ENCODE data around the gene EHD3.

Gene EHD3

DNA sequence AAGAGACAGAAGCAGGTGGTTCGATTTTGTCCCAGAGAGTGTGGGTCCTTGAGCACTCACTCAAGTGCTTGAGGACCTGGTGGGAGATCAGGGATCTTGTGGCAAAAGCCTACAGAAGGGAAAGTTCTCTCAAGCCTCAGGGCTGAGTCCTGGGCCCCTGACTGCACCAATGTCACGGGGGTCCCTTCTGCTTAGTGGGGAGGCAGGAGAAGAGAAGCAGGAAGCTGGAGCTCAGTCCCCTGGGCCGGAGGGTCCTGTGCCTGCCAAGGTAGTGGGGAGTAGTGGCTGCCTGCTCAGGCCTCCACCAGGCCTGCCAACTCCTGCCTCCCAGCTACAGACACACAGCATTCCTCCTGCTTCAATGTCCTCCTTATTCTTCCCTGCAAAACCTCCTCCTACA is 28.3 kb upstream of the EHD3 start:
- Histone ChIP-seq H3K27ac (no peak overlapping the region), H3K9me3 (replicated peaks in 1 of 11) (no peaks in the 10 kb centered on the region), H4K20me1 (no peaks in the 10 kb centered on the region), H3K4me3 (no peak overlapping the region), H3K4me1 (peaks cover 0 to 17% (median 8%) of the 10 kb centered on the region in 10 experiments; a peak in 10 of 20 replicates), H3K4me2 (peak overlapping the region in 2 of 11 experiments; percentile 1; a peak in 1 of 22 replicates), H3K36me3 (no peaks in the 10 kb centered on the region), H3K9ac (no peak overlapping the region), H3K27me3 (no peaks in the 10 kb centered on the region)
- no peak for TF ChIP-seq Cebpa-rat (IDR thresholded peaks at IDR 0.05)

DNA sequence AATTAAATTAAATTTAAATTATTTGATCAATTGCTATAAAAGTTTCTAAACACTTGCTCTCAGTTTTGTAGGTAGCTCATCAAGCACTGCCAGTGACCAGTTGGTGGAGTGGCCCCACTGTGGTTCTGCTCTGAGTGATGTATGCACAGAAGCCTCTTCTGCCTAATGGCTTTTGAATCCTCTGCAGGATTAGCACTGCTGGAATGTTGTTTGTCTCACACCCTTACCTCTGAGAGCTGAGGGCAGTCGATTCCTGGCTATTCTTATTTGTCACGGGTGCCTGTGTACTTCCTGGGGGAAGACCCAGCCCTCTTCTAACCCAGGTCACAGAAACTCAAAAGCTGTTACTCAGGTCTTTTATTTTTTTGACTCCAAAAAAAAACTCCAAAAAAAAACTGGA is 26.2 kb upstream of the EHD3 start:
- Histone ChIP-seq H3K9me3 (replicated peaks in 1 of 11) (no peaks in the 10 kb centered on the region), H3K27ac (no peak overlapping the region), H3K27me3 (no peaks in the 10 kb centered on the region), H3K36me3 (no peaks in the 10 kb centered on the region), H3K4me1 (peaks cover 0 to 22% (median 13%) of the 10 kb centered on the region in 10 experiments; a peak in 16 of 20 replicates), H4K20me1 (no peaks in the 10 kb centered on the region), H3K9ac (no peak overlapping the region), H3K4me2 (peak overlapping the region in 5 of 11 experiments; percentile 1 to 39 (median 28); a peak in 8 of 22 replicates), H3K4me3 (no peak overlapping the region)
- no peak for TF ChIP-seq Cebpa-rat (IDR thresholded peaks at IDR 0.05)

DNA sequence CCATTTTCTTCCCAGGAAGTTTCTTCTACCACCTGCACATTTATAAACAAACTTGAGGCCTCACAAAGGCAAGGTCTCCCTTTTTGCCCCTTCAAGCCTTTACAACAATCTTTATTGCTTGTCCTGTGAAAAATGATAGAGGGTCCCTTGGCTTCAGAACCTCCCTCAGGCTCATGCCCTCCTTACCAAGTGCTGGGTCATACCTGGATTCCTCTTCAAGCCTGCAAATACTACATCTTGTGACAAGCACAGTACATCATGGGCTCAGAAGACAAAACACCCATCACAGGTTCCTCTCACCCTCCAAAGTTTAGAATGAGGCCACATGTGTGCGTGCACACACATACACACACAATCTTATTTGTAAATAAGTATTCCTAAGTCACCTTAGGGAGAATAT is 25.7 kb upstream of the EHD3 start:
- H3K9me3 ChIP-seq (replicated peaks in 1 of 11): no peaks in the 10 kb centered on the region
- no peak overlapping the region for H3K27ac ChIP-seq
- no peak overlapping the region for H3K4me3 ChIP-seq
- peaks cover 1 to 27% (median 17%) of the 10 kb centered on the region in 10 experiments; a peak in 18 of 20 replicates for H3K4me1 ChIP-seq
- H4K20me1 ChIP-seq: no peaks in the 10 kb centered on the region
- no peak for TF ChIP-seq Cebpa-rat (IDR thresholded peaks at IDR 0.05)
- peak overlapping the region in 5 of 11 experiments; percentile 1 to 39 (median 28); a peak in 8 of 22 replicates for H3K4me2 ChIP-seq
- no peaks in the 10 kb centered on the region for H3K27me3 ChIP-seq
- no peaks in the 10 kb centered on the region for H3K36me3 ChIP-seq
- H3K9ac ChIP-seq: no peak overlapping the region

DNA sequence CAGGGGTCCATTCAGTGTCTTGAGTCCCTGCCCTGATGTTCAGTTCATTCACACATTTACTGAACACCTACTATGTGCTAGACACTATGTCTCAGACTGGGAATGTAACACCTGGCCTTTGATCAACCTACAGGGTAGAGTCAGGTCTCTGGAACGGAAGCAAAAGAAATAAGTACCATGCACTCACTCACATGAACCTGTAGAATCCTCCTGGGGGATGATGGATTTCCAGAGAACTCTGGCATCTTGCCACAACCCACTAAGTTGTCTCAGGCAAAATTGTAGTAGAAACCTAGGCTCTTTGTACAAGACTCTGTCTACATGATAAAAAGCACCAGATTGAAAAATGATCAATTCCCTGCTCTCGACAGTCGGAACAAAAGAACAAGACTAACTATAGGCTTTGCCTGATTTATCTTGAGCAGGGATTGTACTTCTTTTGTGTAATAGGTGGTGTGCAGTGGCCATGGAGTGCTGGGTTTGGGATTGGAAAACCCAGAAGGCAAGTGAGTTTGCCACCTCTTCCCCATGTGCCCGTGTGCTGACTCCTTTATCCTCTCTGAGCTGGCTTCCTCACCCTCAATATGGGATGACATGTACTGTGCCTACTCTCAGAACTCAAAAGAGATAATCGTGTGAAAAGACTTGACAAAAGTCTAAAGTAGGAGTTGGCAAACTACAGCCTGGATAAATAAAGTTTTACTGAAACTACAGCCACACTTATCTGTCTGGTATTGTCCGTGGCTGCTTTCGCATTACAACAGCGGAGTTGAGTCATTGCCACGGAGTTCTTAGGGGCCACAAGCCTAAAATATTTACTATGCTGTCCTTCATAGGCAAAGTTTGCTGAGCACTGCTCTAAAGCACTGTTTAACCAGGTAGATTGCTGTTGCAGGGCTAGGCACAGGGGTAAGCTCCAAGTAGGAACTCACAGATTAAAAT is 21.0 kb upstream of the EHD3 start:
- H3K9me3 ChIP-seq (replicated peaks in 1 of 11): no peaks in the 10 kb centered on the region
- H3K4me3 ChIP-seq: no peak overlapping the region
- no peaks in the 10 kb centered on the region for H3K36me3 ChIP-seq
- TF ChIP-seq Cebpa-rat (IDR thresholded peaks at IDR 0.05): no peak
- H3K9ac ChIP-seq: peak overlapping the region in 1 of 11 experiments; percentile 2; a peak in 2 of 22 replicates
- peaks cover 45 to 70% (median 59%) of the 10 kb centered on the region in 10 experiments for H3K4me1 ChIP-seq
- H3K27me3 ChIP-seq: no peaks in the 10 kb centered on the region
- peak overlapping the region in 10 of 11 experiments; percentile 11 to 91 (median 88); a peak in 18 of 22 replicates for H3K4me2 ChIP-seq
- H3K27ac ChIP-seq: peak overlapping the region in 8 of 11 experiments; percentile 22 to 99 (median 84); a peak in 15 of 22 replicates
- H4K20me1 ChIP-seq: no peaks in the 10 kb centered on the region

DNA sequence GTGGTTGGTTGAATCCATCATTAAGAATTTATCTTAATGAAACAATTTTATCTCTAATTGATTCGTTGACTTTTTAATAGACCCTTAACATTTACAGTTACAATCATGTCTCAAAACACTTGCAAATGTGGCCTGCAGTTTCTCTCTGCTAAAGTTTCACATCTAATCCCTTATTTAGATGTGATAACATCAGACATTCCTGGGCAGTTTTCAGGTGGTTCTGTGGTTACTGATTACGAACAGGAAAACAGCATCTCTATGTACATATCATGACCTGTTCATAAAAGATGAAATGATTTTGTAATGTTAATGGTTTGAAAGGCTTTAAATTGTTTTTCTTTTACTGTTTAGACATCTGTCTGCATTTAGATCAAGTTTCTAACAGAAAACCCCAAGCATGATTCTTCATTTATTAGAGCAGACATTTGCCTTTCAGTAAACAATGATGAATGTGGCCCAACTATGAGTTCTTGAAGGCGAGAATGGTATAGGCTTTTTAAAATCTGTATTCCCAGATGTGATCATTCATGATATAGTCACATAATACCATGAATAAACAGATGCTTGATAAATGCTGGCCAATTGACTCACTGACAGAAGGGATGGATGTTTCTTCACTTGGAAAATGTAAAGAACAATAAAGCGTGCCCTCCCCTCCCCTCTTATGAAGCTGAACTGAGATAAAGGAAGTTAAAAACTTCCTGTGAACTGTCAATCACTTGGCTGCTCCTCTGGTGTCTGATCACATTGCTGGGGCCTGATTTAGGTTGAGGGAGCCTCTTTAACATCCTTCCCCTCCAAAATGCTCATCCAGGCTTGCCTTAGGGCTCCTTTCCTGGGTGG is 20.1 kb upstream of the EHD3 start:
- Histone ChIP-seq H3K36me3 (no peaks in the 10 kb centered on the region), H3K27me3 (no peaks in the 10 kb centered on the region), H3K9ac (peak overlapping the region in 9 of 11 experiments; percentile 7 to 59 (median 39); a peak in 9 of 22 replicates), H3K4me1 (peaks cover 54 to 72% (median 65%) of the 10 kb centered on the region in 10 experiments), H3K9me3 (replicated peaks in 1 of 11) (no peaks in the 10 kb centered on the region), H3K4me2 (peak overlapping the region; percentile 60 to 91 (median 87)), H4K20me1 (no peaks in the 10 kb centered on the region), H3K27ac (peak overlapping the region in 10 of 11 experiments; percentile 29 to 99 (median 74); a peak in 19 of 22 replicates), H3K4me3 (no peak overlapping the region; a peak in 1 of 20 replicates)
- TF ChIP-seq Cebpa-rat (IDR thresholded peaks at IDR 0.05): no peak

DNA sequence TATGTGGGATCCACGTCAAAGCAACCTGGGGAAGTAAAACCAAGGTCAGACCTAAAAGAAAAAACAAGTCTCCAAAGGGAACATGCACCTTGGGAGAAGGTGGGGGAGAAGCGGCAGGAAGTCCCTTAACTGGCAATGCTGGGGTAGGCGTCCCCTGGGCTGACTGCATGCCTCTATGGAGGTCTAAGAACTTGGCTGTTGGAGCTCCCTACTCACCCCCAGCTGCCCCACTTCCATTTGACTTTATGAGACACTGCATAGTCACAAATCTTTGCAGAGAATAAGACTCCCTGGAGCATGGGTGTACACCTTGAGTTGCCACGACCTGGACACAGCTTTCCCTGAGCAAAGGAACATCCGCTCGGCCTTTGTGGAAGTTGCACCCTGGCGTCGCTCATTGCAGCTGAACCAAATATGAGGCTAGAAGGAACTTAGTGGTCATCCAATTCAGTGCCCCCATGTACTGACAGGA is 19.5 kb upstream of the EHD3 start:
- Histone ChIP-seq H3K27ac (peak overlapping the region in 10 of 11 experiments; percentile 29 to 99 (median 74); a peak in 19 of 22 replicates), H3K27me3 (no peaks in the 10 kb centered on the region), H3K4me1 (peaks cover 60 to 78% (median 72%) of the 10 kb centered on the region in 10 experiments), H3K9me3 (replicated peaks in 1 of 11) (no peaks in the 10 kb centered on the region), H3K36me3 (no peaks in the 10 kb centered on the region), H3K4me3 (no peak overlapping the region; a peak in 2 of 20 replicates), H3K9ac (peak overlapping the region in 9 of 11 experiments; percentile 7 to 59 (median 39); a peak in 10 of 22 replicates), H4K20me1 (no peaks in the 10 kb centered on the region), H3K4me2 (peak overlapping the region; percentile 60 to 91 (median 87))
- no peak for TF ChIP-seq Cebpa-rat (IDR thresholded peaks at IDR 0.05)

DNA sequence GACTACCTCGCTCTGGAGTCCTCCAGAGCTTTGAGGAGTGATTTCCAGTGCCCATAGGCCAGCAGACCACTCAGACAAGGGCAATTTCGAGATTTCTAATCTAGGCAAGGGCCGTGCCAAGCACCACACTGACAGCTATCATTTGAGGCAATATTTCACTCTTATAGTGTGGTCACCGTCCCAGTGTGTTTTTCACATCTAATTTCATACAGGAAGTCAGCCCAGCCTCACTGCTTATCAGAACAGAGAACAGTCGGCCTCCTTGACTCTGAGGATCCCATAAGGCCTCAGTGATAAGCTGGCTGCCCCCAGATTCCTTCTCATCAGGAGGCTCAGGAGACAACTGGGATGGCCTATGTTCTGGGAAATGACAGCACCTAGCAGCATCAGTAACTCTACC is 17.2 kb upstream of the EHD3 start:
- Histone ChIP-seq H3K27me3 (no peaks in the 10 kb centered on the region), H3K27ac (peak overlapping the region; percentile 23 to 99 (median 95); a peak in 20 of 22 replicates), H4K20me1 (no peaks in the 10 kb centered on the region), H3K4me3 (no peak overlapping the region), H3K4me2 (peak overlapping the region; percentile 83 to 95 (median 90)), H3K9ac (peak overlapping the region in 8 of 11 experiments; percentile 61 to 86 (median 83); a peak in 13 of 22 replicates), H3K4me1 (peaks cover 81 to 95% (median 93%) of the 10 kb centered on the region in 10 experiments), H3K36me3 (no peaks in the 10 kb centered on the region), H3K9me3 (replicated peaks in 1 of 11) (no peaks in the 10 kb centered on the region)
- TF ChIP-seq Cebpa-rat (IDR thresholded peaks at IDR 0.05): no peak

DNA sequence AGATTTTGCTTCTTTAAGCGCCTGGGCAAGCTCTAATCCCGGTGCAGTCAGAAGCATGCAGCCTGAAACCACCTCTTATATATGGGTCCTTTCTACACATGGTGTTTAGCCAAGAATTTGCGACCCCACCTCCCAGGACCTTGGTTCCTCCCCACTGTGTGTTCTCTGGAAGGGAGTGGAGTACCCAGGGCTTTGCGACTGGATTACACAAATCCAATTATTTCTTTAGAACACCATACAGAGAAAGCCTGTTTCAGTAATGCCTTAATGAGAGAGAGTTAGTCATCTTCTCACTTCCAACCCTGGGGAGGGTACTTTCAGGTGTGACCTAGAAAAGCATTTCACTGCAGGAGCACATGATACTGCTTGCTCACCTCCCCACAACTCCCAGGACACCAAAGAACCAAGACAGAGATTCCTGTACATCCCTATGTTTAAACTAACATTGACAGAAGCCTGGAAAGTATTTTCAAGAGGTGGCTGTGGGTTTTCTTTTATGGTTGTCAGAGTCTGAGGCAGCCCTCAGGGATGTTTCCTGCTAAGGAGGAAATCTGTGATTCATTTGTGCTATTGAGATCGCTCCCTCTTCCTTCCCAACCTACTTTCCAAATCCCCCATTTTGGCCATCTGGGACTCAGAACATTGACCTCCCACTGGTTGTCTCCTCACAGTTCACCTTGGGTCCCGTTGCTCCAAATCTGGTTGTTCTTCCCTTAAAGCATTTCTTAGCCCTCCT is 16.3 kb upstream of the EHD3 start, which contains the start of gene CAPN14:
TSS of gene CAPN14 (minus strand) at position 51 of the 736 bp plus-strand sequence. CDS start 12,068 bp downstream, outside the sequence.
- Histone ChIP-seq H4K20me1 (no peaks in the 10 kb centered on the region), H3K27ac (peak within 1 kb of the TSS; percentile 93 to 99 (median 95)), H3K4me3 (no peak within 1 kb of the TSS), H3K9me3 (replicated peaks in 1 of 11) (no peaks in the 10 kb centered on the region), H3K36me3 (no peaks in the 10 kb centered on the region), H3K4me2 (peak within 1 kb of the TSS; percentile 83 to 95 (median 90)), H3K27me3 (no peaks in the 10 kb centered on the region), H3K9ac (peak within 1 kb of the TSS in 8 of 11 experiments; percentile 80 to 86 (median 84); a peak in 16 of 22 replicates), H3K4me1 (peaks cover 90 to 100% (median 99%) of the 10 kb centered on the region in 10 experiments)
- TF ChIP-seq Cebpa-rat (IDR thresholded peaks at IDR 0.05): no peak

Data from BLaER1 treated with 17β-estradiol and CSF1 and Interleukin-3, amounts not matched to agents 10 nM and 100 nM (cell line).